Stimulated activated CD8-positive, alpha-beta memory T cell treated with anti-CD3 and anti-CD28 coated beads, Interleukin-7, amount 100 ng/mL, for 1 hour (primary cell): ENCODE data around the gene CERS1.

ENCODE experiments used
- DNase-seq, 2 donors: peaks; one replicate each; pipeline ENCODE4 v3.0.0-alpha.2; 2020; ENCODE audit warnings: low read depth in 2 of 2

The CERS1 gene

DNA sequence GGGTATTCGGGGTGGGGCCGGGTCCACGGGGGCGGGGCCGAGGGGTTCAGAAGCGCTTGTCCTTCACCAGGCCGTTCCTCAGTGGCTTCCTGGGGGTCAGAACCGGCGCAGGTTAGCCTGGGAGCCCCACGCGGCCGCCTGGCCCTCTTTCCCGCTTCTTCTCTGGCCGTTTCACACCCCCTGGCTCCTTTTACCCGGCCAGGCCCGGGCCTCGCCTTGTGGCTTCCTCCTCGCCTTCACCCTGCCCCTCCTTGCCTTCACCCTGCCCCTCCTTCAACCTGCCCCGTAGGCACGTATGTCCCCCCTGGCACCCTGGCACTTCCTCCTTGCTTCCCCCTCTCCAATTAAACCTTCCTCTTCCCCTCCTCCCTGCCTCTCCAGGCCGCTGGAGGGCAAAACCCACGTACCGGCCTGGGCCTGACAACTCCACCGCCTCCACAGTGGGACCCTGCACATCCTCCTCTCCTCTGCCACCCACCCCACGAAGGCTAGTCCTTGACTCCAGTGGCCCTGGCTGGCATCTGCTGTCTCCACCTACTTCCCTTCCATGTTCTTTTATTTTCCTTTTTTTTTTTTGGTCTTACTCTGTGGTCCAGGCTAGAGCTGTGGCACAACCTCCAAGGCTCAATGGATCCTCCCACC lies 25.3 kb downstream of the CERS1 start:
- no peak for DNase-seq

DNA sequence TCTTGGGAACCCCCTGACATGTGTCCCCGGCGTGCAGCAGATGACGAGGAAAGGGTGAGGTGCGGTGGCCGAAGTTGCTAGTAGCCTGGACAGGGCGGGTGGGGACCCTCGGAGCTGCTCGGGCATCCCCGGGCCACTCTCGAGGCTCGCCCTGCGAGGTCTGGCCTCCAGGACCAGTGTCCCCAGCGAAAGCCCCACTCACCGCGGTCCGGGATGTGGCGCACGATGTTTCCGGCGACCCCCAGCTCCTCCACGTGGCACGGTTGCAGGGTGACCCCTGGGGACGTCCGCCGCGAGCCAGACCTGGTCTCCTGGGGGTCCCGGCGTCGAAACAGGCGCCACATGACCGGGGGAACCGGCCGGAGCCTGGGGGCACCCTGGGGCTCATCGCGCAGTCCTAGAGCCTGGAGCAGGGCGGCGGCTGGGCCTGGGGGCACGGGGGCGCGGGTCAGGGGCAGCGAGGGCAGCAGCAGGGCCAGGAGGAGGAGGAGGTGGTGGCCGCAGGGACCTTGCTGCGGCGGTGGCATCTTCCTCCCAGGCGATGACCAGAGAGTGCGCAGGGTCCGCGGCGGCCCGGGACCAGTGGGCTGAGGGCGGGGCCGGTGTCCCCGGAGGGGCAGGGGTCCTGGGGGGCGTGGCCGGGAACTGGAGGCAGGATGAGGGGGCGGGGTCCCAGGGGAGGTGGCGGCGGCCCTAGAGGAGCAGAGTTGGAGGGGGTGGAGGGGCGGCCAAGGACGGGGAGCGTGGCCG lies 26.0 kb downstream of the CERS1 start:
- no peak for DNase-seq

DNA sequence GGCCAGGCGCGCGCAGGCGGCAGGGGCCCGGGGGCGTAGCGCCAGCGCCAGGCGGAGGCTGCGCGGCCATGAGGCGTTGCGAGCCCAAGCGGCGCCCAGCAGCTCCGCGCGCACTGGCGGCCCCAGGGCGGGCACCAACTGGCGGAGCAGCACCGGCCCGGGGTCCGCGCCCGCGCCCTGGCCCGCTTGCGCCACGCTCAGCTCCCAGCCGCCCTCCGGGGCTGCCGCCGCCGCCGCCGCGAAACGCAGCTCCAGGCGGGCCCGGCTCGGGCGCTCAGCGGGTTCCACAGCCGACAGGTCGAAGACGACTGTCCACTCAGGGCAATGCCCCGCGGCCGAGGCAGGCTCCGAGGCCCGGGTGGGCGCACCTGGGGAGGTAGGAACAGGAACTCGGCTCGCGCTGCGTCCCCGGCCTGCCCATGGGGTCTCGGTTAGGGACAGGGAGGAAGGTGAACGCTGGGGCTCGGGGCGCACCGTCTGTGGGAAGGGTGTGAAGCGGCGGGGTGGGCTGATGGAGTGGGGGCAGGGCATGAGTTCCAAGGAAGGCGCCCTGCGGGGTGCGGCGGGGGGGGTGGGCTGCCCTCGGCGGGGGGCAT lies 26.8 kb downstream of the CERS1 start:
- no peak for DNase-seq

DNA sequence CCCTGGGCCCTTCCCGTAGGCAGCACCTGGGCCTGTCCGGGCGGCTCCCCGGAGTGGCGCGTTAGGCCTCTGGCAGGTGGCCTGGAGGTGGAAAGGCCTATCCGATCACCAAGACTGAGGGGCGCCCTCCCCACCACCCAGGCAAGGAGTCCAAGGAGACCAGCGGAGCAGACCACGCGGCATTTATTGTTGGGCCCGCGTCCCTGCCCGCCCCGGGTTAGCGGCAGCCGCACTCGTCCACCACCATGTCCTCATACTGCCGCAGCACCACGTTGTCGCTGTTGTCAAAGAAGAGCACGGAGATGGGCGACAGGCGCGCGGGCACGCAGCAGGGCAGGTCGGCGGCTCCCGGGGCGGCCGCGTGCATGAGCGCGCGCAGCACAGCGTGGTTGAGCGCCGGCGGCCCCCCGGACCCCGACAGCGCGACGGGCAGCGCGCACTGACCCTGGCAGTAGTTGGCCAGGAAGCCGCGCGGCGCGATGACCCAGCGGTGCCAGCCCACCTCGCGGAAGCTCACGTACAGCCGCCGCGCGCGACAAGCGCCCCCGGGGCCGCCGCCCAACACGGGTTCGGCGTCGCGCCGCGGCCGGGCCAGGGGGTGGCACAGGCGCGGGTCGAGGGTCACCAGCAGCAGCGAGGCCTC lies 27.5 kb downstream of the CERS1 start:
- DNase-seq, result no peak

- DNase-seq, result no peak
Measured at GRCh38 chr19:18867751-18868150, 28.2 kb downstream of the CERS1 start.

GRCh38 chr19:18867199-18867598 lies 28.8 kb downstream of the CERS1 start:
- no peak for DNase-seq

- DNase-seq, result no peak
Measured at GRCh38 chr19:18866800-18867123, 29.2 kb downstream of the CERS1 start.

GRCh38 chr19:18865973-18866799 lies 29.8 kb downstream of the CERS1 start:
- peak; percentile 16 to 27 for DNase-seq

- DNase-seq, result no peak
Measured at GRCh38 chr19:18865106-18865972, 30.6 kb downstream of the CERS1 start.

GRCh38 chr19:18863843-18864362 lies 32.1 kb downstream of the CERS1 start:
- DNase-seq, result no peak

DNA sequence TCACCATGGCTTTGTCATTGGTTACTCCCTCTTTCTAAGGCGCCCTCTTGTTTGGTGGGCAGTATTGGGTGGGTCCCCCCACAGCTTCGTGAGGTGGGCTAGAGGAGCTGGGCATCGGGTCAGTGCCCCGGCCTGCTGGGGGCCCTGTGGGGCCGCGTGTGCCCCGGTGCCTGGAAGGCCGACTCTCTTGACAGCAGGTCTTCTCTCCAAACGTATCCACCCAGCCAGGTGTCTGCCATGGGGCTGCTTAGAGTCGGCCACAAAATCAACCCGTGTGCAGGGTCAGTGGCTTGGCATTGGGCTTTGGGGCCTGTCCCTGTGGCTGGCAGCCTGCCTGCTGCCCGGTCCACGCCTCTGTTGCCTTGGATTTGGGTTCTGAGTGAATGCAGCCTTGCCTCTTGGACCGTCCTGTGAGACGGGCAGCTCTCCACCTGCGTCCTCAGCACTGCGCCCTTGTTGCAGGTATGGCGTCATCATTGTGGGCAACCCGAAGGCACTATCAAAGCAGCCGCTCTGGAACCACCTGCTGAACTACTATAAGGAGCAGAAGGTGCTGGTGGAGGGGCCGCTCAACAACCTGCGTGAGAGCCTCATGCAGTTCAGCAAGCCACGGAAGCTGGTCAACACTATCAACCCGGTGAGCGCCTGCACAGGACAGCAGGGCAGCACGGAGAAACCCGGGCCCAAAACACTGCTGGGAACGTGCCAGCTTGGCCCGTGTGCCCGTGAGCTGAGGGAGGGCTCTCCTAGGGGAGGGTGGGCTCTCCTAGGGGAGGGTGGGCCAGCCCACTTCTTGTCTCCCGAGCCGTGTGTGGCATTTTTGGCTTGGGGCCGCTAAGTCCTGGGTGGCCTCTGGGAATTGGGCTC lies 32.7 kb downstream of the CERS1 start:
- DNase-seq, result no peak

DNA sequence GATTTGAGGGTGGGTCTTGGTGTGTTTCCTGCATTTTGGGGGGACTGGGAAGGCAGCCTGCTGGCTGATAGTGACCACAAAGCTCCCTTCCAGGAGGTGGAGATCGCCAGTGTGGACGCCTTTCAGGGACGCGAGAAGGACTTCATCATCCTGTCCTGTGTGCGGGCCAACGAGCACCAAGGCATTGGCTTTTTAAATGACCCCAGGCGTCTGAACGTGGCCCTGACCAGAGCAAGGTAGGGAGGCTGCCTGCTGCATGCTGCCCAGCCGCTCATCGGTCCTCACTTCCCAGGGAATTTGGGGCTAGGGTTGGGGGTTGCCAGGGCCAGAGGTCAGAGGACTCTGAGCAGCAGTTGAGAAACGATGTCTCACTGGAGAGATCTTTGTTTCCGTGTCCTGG lies 34.0 kb downstream of the CERS1 start:
- no peak for DNase-seq

- DNase-seq, result no peak
Measured at GRCh38 chr19:18861235-18861634, 34.7 kb downstream of the CERS1 start.

GRCh38 chr19:18860725-18861124 lies 35.2 kb downstream of the CERS1 start:
- DNase-seq, result no peak

- no peak for DNase-seq
Measured at GRCh38 chr19:18860302-18860700, 35.7 kb downstream of the CERS1 start.

DNA sequence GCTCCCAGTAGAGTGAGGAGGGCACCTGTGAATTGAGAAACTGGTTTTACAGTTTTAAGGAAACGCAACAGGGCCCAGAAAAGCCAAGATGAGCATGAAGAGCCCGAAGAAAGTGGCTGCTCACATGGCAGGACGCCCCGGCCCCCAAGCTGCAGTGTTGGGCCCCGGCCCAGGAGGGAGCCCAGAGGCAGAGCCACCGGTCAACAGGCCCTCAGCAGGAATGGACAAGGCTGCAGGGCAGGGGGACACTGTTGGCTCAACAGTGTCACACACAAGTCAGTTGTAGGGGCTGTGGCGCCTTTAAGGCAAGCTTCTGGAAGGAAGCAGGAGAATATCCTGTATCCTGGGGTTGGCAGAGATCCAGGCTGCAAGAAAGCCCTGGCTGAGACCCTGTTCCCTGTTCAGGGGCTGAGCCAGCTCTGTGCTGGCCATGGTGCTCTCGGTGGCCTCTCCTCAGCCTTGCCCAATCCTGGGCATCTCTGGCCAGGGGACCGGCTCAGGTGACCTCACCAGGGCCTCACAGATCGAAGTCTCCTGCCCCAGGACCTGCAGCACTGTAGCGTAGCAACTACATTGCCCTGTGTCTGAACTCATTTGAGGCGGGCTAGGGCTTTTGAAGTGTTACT lies 36.2 kb downstream of the CERS1 start:
- DNase-seq, result no peak

- DNase-seq, result no peak
Measured at GRCh38 chr19:18858906-18859646, 36.9 kb downstream of the CERS1 start.

GRCh38 chr19:18857223-18857622 lies 38.7 kb downstream of the CERS1 start:
- DNase-seq, result no peak
